Subcutaneous abdominal adipose tissue (tissue), 5 donors: ENCODE results near the gene AATK.

Experiments used
- H3K27ac ChIP-seq: one replicate; pipeline ENCODE4 v1.7.0; 2013; ENCODE audit warnings: low read depth, mild to moderate bottlenecking, inconsistent platforms, low read length, moderate library complexity
- H3K27me3 ChIP-seq, 5 donors: one replicate each; pipeline ENCODE4 v1.7.0; 2013; ENCODE audit warnings: low read length in 5 of 5, inconsistent platforms in 1 of 5; ENCODE audit not compliant: control insufficient read depth in 5 of 5, insufficient read depth in 4 of 5
- H3K36me3 ChIP-seq, 5 donors: one replicate each; pipeline ENCODE4 v1.7.0; 2013; ENCODE audit warnings: low read length in 5 of 5; ENCODE audit not compliant: control insufficient read depth in 5 of 5, insufficient read depth in 5 of 5
- H3K4me1 ChIP-seq, 5 donors: one replicate each; pipeline ENCODE4 v1.7.0; 2013; ENCODE audit warnings: low read length in 5 of 5, mild to moderate bottlenecking in 3 of 5, moderate library complexity in 1 of 5; ENCODE audit not compliant: control insufficient read depth in 5 of 5, insufficient read depth in 5 of 5
- H3K4me3 ChIP-seq, 5 donors: one replicate each; pipeline ENCODE4 v1.7.0; 2013; ENCODE audit warnings: low read length in 5 of 5, low read depth in 1 of 5
- H3K9ac ChIP-seq, 5 donors: one replicate each; pipeline ENCODE4 v1.7.0; 2013; ENCODE audit warnings: low read length in 5 of 5, mild to moderate bottlenecking in 4 of 5, moderate library complexity in 3 of 5
- H3K9me3 ChIP-seq, 5 donors: one replicate each; pipeline ENCODE4 v1.7.0; 2013; ENCODE audit warnings: low read length in 5 of 5; ENCODE audit not compliant: control insufficient read depth in 5 of 5
- donor health status: healthy.
- donor health status: healthy.
- donor health status: healthy.
- donor health status: healthy.
- donor health status: healthy.

Gene AATK

DNA sequence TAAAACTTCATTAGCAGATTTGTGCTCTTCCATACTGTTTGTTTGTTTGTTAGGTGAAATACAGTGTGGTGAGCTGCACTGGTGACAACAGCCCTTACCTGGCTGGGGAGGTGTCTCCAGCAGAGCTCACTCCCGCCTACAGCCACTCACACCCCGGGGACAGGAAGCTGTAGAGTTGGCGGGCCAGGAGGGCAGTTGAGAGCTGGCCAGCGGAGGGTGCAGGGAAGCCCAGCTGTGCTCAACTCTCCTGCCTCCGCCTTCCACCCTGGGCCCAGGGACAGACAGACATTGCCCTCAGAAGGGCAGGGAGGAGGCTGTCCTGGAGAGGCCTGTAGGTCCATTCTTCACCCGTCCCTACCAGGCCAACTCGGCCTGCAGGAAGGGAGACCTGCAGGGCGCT, 49.3 kb downstream of the AATK start:
- Histone ChIP-seq H3K27me3 (peaks cover 10 to 28% (median 17%) of the 10 kb centered on the region in 5 donors), H3K4me1 (peaks cover 0 to 14% (median 8%) of the 10 kb centered on the region in 5 donors), H3K4me3 (no peak overlapping the region), H3K9me3 (no peaks in the 10 kb centered on the region), H3K9ac (no peak overlapping the region), H3K36me3 (peaks cover 0 to 23% (median 0%) of the 10 kb centered on the region in 5 donors), H3K27ac (no peak overlapping the region)

DNA sequence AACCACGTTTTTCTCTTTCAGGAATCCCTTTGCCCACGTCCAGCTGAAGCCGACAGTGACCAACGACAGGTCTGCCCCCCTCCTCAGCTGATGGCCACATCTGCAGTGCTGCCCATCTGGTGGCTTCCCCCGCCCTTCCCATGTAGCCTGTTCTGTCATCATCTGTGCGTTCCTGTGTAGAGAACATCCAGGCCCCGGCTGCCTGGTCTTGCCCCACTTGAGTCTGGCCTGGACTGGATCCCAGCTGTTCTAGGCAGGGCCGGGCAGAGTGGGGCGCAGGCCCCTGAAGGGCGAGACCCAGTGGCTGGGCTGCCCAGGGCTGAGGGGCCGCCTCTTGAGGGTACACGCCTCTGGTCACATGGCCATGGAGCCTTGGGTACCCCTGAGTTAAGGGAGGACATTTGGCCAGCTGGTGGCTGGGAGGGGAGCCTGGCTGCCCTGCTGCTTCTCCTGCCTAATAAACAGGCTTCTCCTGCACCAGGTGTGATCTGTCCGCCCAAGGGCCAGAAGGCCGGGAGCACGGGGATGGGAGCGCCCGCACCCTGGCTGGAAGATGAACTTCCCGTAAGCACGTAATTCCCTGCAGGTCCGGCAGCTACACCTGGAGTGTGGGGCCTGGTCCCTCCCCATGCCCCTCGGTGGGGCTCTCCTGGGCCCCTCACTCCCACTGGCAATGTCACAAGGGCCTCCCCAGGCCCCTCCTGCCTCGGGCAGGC, 50.1 kb downstream of the AATK start:
- H3K4me1 ChIP-seq: peaks cover 0 to 14% (median 8%) of the 10 kb centered on the region in 5 donors
- H3K9ac ChIP-seq: no peak overlapping the region
- H3K27ac ChIP-seq: no peak overlapping the region
- no peak overlapping the region for H3K4me3 ChIP-seq
- H3K9me3 ChIP-seq: no peaks in the 10 kb centered on the region
- peaks cover 10 to 20% (median 17%) of the 10 kb centered on the region in 5 donors for H3K27me3 ChIP-seq
- peaks cover 0 to 27% (median 2%) of the 10 kb centered on the region in 5 donors for H3K36me3 ChIP-seq

DNA sequence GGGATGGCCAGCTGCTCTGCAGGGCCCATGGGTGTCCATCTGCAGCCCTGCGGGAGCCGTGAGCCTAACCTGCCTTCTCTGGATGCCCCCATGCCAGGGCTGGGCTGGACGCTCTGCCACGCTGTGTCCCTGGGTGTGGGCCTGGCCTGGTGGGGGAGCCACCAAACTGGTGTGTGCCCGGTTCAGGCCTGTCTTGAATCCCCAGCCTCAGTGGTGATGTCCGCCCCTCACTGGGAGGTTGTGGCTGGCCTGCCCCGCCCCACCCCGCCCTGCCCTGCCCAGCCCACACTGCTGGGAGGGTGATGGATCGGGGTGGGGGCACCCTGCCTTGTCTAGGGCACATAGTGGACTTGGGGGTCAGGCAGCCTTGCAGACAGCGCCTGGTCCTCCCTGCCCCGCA, 50.8 kb downstream of the AATK start:
- H3K4me1 ChIP-seq: peaks cover 0 to 14% (median 8%) of the 10 kb centered on the region in 5 donors
- H3K9ac ChIP-seq: no peak overlapping the region
- H3K36me3 ChIP-seq: peaks cover 0 to 32% (median 3%) of the 10 kb centered on the region in 5 donors
- H3K9me3 ChIP-seq: no peaks in the 10 kb centered on the region
- H3K27me3 ChIP-seq: peaks cover 9 to 20% (median 17%) of the 10 kb centered on the region in 5 donors
- H3K27ac ChIP-seq: no peak overlapping the region
- no peak overlapping the region for H3K4me3 ChIP-seq

DNA sequence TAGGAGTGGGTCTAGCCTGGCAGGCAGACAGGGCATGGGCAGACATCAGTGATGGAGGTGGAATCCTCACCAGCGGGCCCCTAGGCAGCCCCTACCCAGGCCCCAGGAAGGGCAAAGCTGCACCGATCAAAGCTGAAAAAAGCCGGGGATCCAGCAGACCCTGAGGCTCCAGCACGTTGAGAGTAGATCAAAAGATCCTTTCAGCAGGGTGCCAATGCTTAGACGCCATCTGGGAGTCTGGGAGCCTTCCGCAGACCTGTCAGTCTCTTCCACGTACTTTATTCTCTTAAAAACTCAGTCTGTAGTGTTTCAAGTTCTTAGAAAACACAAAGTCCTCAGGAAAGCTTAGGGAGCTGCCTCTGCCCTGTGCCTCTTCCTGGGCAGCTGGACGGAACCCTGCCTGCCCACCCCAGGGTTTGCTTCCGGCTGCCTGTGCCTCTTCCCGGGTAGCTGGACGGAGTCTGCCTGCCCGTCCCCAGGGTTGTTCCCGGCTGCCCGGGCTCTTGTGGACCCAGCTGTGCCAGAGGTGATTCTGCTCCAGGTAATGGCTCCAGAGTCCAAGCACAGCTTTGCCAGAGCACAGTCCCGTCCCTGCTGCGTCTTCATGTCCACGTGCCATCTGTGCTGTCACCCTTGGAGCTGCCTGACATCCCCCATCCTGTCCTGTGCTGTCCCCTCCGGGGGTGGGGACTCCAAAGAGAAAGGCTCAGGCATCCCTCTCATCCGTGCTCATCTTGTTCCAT, 51.5 kb downstream of the AATK start:
- H3K4me1 ChIP-seq: peaks cover 0 to 12% (median 6%) of the 10 kb centered on the region in 5 donors
- peaks cover 9 to 20% (median 16%) of the 10 kb centered on the region in 5 donors for H3K27me3 ChIP-seq
- no peak overlapping the region for H3K27ac ChIP-seq
- H3K9ac ChIP-seq: no peak overlapping the region
- H3K9me3 ChIP-seq: no peaks in the 10 kb centered on the region
- no peak overlapping the region for H3K4me3 ChIP-seq
- peaks cover 0 to 39% (median 3%) of the 10 kb centered on the region in 5 donors for H3K36me3 ChIP-seq

DNA sequence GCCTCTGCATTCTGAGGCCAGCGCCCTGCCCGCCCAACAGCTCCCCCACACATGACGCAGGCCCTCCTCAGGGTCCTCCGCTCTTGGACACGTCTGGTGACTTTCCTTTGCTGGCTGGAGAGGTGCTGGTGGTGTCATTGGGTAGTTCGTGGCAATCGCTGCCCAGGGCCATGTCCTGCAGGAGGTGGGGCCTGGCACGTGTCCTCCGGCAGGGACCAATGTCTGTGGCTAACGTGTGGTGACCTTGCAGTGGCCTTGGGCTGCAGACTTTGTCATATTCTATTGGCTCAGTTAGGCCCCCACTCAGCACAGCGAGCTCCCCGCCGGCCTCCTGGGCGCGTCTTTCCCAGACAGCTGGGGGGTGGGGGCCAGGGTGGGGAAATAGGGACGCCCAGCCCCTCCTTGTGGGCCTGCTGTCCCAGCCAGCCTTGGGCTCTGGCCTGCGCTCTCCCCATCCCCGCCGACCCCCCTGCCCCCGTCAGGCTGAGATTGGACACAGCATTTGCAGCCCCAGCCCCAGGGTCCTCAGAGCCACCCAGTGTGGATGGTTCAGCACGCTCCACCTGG, 52.8 kb downstream of the AATK start:
- Histone ChIP-seq H3K36me3 (peaks cover 0 to 48% (median 3%) of the 10 kb centered on the region in 5 donors), H3K4me3 (no peak overlapping the region), H3K9me3 (no peaks in the 10 kb centered on the region), H3K9ac (no peak overlapping the region), H3K4me1 (no peaks in the 10 kb centered on the region), H3K27me3 (peaks cover 4 to 12% (median 7%) of the 10 kb centered on the region in 5 donors), H3K27ac (no peak overlapping the region)

DNA sequence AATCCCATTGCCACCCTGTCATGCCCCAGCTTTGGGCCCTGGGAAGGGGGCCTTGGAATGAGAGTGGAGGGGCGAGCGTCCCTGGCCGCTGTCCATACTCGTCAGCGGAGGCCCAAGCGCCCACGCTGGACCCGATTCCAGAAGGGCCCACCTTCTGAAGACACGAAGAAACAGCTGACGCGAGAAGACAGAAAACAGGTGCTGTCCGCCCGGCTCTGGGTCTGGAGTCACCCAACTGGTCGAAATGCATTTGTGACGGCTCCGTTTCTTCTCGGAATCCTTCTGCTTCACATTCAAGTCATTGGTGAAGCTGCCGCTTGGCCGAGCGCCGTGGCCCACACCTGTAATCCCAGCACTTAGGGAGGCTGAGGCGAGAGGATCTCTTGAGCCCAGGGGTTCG, 53.6 kb downstream of the AATK start:
- Histone ChIP-seq H3K9me3 (no peaks in the 10 kb centered on the region), H3K4me3 (no peak overlapping the region), H3K27ac (no peak overlapping the region), H3K9ac (no peak overlapping the region), H3K27me3 (peaks cover 0 to 5% (median 4%) of the 10 kb centered on the region in 5 donors), H3K36me3 (peaks cover 0 to 52% (median 3%) of the 10 kb centered on the region in 5 donors), H3K4me1 (no peaks in the 10 kb centered on the region)

DNA sequence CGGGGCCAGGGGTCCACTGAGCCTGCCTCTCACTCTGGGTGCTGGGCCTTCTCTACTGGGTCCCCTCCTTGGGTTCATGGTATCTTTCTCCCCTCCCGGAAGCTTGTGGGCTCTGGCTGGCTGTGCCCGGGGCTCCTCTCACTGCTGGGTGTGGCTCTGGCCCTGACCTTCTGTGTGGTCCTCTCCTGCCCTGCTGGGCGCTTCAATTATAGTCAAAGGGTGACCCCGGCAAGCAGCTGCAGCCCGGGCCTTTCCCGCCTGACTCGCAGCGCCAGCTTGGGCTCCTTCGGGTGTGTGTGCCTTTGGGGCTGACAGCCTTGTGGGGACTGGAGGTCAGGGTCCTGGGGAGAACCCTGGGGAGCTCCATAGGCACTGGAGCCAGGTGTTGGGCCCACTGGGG, 55.0 kb downstream of the AATK start:
- Histone ChIP-seq H3K36me3 (peaks cover 0 to 53% (median 7%) of the 10 kb centered on the region in 5 donors), H3K9ac (no peak overlapping the region), H3K27ac (no peak overlapping the region)

DNA sequence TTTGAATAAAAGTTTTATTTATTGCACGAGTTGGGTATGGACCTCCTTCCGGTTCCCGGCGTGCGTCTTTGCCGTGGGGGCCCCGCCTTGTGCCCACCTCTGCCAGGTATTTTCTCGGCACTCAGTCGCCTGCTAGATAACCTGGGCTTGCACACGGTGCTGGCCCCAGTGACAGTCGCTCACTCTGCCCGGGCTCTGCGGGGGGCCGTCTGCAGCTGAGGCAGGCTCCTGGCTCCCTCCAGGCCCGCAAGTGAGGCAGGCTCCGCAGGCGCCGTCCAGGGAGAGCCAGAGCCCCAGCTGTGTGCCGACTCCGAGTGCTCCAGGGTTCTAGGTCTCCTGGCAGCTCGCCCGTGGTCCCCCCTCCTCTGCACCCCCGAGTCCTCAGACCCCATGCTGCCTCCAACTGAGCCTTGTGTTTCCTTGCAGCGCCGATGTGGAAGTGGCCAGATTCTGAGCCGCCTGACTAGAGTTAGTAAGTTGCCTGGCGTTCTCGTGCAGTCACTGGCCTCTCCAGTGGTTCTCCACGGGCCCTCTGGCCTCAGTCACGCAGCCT, 55.5 kb downstream of the AATK start:
- Histone ChIP-seq H3K27ac (no peak overlapping the region), H3K36me3 (peaks cover 0 to 52% (median 7%) of the 10 kb centered on the region in 5 donors), H3K9ac (no peak overlapping the region), H3K9me3 (no peaks in the 10 kb centered on the region), H3K27me3 (peaks cover 0 to 2% (median 0%) of the 10 kb centered on the region in 5 donors), H3K4me1 (no peaks in the 10 kb centered on the region), H3K4me3 (no peak overlapping the region)

More for the DNA sequence above, 55.0 kb downstream of the AATK start:
- Histone ChIP-seq H3K27me3 (peaks cover 0 to 5% (median 0%) of the 10 kb centered on the region in 5 donors), H3K9me3 (no peaks in the 10 kb centered on the region), H3K4me3 (no peak overlapping the region), H3K4me1 (no peaks in the 10 kb centered on the region)

DNA sequence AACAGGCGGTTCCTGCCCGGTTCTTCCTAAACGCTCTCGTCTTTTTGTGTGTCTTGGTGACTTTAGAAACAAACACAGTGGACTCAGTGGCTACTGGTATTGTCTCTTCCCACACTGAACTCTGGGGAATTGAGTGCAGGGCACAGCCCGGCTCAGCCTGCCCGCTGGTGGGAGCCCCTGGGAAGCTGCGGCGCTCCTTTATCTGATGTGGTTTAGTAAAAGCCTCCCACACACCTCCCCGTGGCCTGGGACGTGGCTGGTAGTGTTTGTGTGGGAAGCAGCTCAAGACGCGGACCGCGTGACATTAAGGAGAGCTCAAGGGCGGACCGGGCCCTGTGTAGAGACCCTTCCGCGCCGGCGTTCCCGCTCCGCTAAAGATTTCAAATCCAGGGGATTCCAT, 56.1 kb downstream of the AATK start:
- Histone ChIP-seq H3K4me1 (no peaks in the 10 kb centered on the region), H3K9ac (no peak overlapping the region), H3K4me3 (no peak overlapping the region), H3K9me3 (no peaks in the 10 kb centered on the region), H3K36me3 (peaks cover 0 to 58% (median 10%) of the 10 kb centered on the region in 5 donors), H3K27me3 (no peaks in the 10 kb centered on the region), H3K27ac (no peak overlapping the region)
